Measurements from ENCODE around the gene TYROBP.

Gene TYROBP

DNA sequence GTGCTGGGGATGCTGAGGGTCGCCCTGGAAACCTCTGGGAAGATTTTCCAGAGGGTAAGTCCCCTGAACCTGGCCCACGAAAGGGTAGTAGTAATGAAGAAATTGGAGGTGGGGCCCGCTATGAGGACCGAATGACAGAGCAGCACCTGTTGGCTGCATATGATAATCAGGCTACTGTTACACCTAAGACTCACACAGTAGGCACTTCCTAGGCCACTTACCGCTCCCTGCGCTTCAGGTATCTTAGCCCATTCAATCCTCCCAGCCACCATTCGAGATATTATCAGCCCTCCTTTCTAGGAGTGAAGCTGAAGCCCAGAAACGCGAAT lies 23.7 kb upstream of the TYROBP start:
- no peaks in the 10 kb centered on the region for H3K9me3 ChIP-seq (ENCODE audit: control insufficient read depth in 1 of 2, low read length in 2 of 2)
- peaks cover 14 to 18% of the 10 kb centered on the region in 2 donors for H3K4me1 ChIP-seq (ENCODE audit: control insufficient read depth in 1 of 2, insufficient read depth in 2 of 2, low read length in 2 of 2)
- H3K27ac ChIP-seq (ENCODE audit: low read depth, low read length) = no peak overlapping the region
- H3K4me3 ChIP-seq (ENCODE audit: low read depth in 1 of 2, low read length in 2 of 2) = no peak overlapping the region
- H3K9ac ChIP-seq (ENCODE audit: low read depth in 1 of 2, low read length in 2 of 2) = no peak overlapping the region
- no peaks in the 10 kb centered on the region for H3K27me3 ChIP-seq (ENCODE audit: control insufficient read depth in 1 of 2, insufficient read depth in 2 of 2, low read length in 2 of 2)
- no peaks in the 10 kb centered on the region for H3K36me3 ChIP-seq (ENCODE audit: control insufficient read depth in 1 of 2, insufficient read depth in 2 of 2, low read length in 2 of 2)

DNA sequence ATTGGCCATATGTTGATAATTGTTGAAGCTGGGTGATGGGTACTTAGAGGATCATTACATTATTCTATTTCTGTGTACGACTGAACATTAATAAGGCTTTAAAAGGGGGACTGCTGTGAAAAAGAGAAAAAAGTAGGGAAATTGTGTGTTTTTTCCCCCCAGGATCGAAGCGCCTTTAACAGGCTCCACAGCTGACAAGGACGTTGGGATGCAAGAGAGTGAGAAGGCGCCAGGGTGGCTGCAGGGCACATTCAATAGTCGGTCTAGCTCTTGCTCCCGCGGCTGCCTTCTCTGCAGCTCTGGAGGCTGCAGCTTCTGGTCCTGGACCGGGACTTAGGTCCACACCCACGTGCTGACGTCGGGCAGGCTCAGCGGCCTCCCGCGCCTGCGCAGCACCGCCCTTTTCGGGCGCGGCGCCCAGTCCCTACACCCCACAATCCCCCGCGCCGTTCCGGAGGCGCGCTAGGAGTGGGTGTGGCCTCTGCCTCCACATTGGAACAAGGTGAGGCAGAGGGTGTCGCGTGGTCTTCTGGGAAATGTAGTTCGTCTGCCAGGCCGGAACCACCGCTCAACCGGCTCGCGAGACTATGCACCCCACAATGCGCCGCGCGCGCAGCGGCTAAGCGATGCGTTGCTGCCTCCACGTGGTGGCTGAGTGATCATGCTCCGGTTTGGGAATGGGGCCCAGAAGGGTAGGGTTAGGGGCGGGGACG lies 23.2 kb upstream of the TYROBP start:
- peak overlapping the region; percentile 32 to 67 for H3K9ac ChIP-seq (ENCODE audit: low read depth in 1 of 2, low read length in 2 of 2)
- H3K9me3 ChIP-seq (ENCODE audit: control insufficient read depth in 1 of 2, low read length in 2 of 2) = no peaks in the 10 kb centered on the region

DNA sequence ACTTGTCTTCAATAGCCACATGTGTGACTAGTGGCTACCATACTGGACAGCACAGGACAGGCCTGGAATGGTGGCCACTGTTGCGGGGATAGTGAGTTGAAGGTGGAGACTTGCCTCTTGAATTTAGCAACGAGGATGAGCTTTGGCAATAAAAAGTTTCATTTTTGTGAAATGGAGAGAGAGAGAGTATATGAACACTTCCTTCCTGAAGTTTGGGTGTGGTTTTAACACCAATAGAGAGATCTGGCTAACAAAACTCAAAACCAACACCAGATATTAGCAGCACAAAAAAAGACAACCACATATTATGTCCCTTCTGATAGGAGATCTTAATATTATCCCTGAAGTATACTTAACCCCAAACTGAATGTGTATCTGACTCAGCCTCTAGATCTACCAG lies 21.8 kb upstream of the TYROBP start:
- Histone ChIP-seq H3K36me3 (ENCODE audit: control insufficient read depth in 1 of 2, insufficient read depth in 2 of 2, low read length in 2 of 2) (no peaks in the 10 kb centered on the region), H3K4me1 (ENCODE audit: control insufficient read depth in 1 of 2, insufficient read depth in 2 of 2, low read length in 2 of 2) (peaks cover 4 to 5% of the 10 kb centered on the region in 2 donors), H3K9ac (ENCODE audit: low read depth in 1 of 2, low read length in 2 of 2) (no peak overlapping the region), H3K9me3 (ENCODE audit: control insufficient read depth in 1 of 2, low read length in 2 of 2) (no peaks in the 10 kb centered on the region), H3K4me3 (ENCODE audit: low read depth in 1 of 2, low read length in 2 of 2) (no peak overlapping the region), H3K27ac (ENCODE audit: low read depth, low read length) (no peak overlapping the region), H3K27me3 (ENCODE audit: control insufficient read depth in 1 of 2, insufficient read depth in 2 of 2, low read length in 2 of 2) (peaks cover 0 to 7% of the 10 kb centered on the region in 2 donors)

More for the DNA sequence above, 23.2 kb upstream of the TYROBP start:
- peak overlapping the region; percentile 54 to 62 for H3K4me3 ChIP-seq (ENCODE audit: low read depth in 1 of 2, low read length in 2 of 2)
- no peak overlapping the region for H3K27ac ChIP-seq (ENCODE audit: low read depth, low read length)
- H3K27me3 ChIP-seq (ENCODE audit: control insufficient read depth in 1 of 2, insufficient read depth in 2 of 2, low read length in 2 of 2) = no peaks in the 10 kb centered on the region
- no peaks in the 10 kb centered on the region for H3K36me3 ChIP-seq (ENCODE audit: control insufficient read depth in 1 of 2, insufficient read depth in 2 of 2, low read length in 2 of 2)
- peaks cover 10 to 15% of the 10 kb centered on the region in 2 donors for H3K4me1 ChIP-seq (ENCODE audit: control insufficient read depth in 1 of 2, insufficient read depth in 2 of 2, low read length in 2 of 2)

DNA sequence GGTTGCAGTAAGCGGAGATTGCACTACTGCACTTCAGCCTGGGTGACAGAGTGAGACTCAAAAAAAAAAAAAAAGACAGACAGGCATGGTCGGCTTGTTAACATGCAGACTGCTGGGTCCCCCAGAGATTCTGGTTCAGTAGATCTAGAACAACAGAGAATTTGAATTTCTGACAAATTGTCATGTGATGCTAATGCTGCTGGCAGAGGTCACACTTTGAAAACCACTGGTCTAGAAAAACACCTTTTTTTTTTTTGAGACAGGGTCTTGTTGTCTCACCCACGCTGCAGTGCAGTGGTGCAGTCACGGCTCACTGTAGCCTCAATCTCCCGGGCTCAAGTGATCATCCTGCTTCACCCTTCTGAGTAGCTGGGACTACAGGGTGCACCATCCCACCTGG lies 20.4 kb upstream of the TYROBP start:
- Histone ChIP-seq H3K4me3 (ENCODE audit: low read depth in 1 of 2, low read length in 2 of 2) (no peak overlapping the region), H3K9ac (ENCODE audit: low read depth in 1 of 2, low read length in 2 of 2) (no peak overlapping the region), H3K9me3 (ENCODE audit: control insufficient read depth in 1 of 2, low read length in 2 of 2) (no peaks in the 10 kb centered on the region), H3K27me3 (ENCODE audit: control insufficient read depth in 1 of 2, insufficient read depth in 2 of 2, low read length in 2 of 2) (peaks cover 0 to 7% of the 10 kb centered on the region in 2 donors), H3K4me1 (ENCODE audit: control insufficient read depth in 1 of 2, insufficient read depth in 2 of 2, low read length in 2 of 2) (peaks cover 4 to 5% of the 10 kb centered on the region in 2 donors), H3K36me3 (ENCODE audit: control insufficient read depth in 1 of 2, insufficient read depth in 2 of 2, low read length in 2 of 2) (no peaks in the 10 kb centered on the region), H3K27ac (ENCODE audit: low read depth, low read length) (no peak overlapping the region)

DNA sequence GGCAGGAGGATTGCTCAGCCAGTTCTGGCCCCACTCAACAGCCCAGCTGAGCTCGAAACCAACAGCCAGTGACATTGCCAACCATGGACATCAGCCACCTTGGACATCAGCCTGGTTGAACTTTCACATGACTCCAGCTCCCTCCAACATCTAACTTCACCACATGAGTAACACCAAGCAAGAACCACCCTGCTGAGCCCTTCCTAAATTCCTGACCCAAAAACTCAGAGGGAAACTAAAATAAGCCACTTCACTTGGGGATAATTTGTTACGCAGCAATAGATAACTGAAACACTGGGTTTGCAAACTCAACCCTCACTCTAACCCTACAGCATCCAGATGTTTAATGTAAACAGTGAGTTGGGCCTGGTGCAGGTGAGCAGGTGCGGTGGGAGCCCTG lies 17.4 kb upstream of the TYROBP start:
- Histone ChIP-seq H3K4me3 (ENCODE audit: low read depth in 1 of 2, low read length in 2 of 2) (no peak overlapping the region), H3K36me3 (ENCODE audit: control insufficient read depth in 1 of 2, insufficient read depth in 2 of 2, low read length in 2 of 2) (no peaks in the 10 kb centered on the region), H3K4me1 (ENCODE audit: control insufficient read depth in 1 of 2, insufficient read depth in 2 of 2, low read length in 2 of 2) (no peaks in the 10 kb centered on the region), H3K9me3 (ENCODE audit: control insufficient read depth in 1 of 2, low read length in 2 of 2) (no peaks in the 10 kb centered on the region), H3K27ac (ENCODE audit: low read depth, low read length) (no peak overlapping the region), H3K27me3 (ENCODE audit: control insufficient read depth in 1 of 2, insufficient read depth in 2 of 2, low read length in 2 of 2) (peaks cover 0 to 7% of the 10 kb centered on the region in 2 donors), H3K9ac (ENCODE audit: low read depth in 1 of 2, low read length in 2 of 2) (no peak overlapping the region)

DNA sequence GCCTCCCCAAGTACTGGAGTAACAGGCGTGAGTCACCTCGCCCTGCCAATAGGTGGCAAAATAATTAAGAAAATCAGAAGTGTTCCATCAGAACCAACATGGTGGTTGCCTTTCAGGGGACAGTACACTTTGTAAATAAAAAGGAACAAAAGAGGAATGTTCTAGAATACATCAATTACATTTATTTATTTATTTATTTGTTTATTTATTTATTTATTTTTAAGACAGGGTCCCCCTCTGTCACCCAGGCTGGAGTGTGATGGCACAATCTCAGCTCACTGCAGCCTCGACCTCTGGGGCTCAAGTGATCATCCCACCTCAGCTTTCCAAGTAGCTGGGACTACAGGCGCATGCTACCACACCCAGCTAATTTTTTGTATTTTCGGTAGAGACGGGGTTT lies 12.9 kb upstream of the TYROBP start:
- Histone ChIP-seq H3K4me3 (ENCODE audit: low read depth in 1 of 2, low read length in 2 of 2) (no peak overlapping the region), H3K36me3 (ENCODE audit: control insufficient read depth in 1 of 2, insufficient read depth in 2 of 2, low read length in 2 of 2) (no peaks in the 10 kb centered on the region), H3K27me3 (ENCODE audit: control insufficient read depth in 1 of 2, insufficient read depth in 2 of 2, low read length in 2 of 2) (peaks cover 0 to 6% of the 10 kb centered on the region in 2 donors), H3K9me3 (ENCODE audit: control insufficient read depth in 1 of 2, low read length in 2 of 2) (no peaks in the 10 kb centered on the region), H3K27ac (ENCODE audit: low read depth, low read length) (no peak overlapping the region), H3K9ac (ENCODE audit: low read depth in 1 of 2, low read length in 2 of 2) (no peak overlapping the region), H3K4me1 (ENCODE audit: control insufficient read depth in 1 of 2, insufficient read depth in 2 of 2, low read length in 2 of 2) (no peaks in the 10 kb centered on the region)

DNA sequence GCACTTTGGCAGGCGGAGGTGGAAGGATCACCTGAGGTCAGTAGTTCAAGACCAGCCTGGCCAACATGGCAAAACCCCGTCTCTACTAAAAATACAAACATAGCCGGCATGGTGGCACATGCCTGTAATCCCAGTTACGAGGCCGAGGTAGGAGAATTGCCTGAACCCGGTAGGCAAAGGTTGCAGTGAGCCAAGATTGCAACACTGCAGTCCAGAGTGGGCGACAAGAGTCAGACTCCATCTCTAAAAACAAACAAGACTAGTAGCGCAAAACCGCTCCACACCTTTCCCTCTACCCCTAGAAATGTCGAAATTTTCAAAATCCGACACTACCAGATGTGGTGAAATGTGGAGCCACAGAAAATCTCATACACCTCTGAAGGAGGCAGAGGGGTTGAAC lies 11.2 kb upstream of the TYROBP start:
- Histone ChIP-seq H3K4me3 (ENCODE audit: low read depth in 1 of 2, low read length in 2 of 2) (no peak overlapping the region), H3K27me3 (ENCODE audit: control insufficient read depth in 1 of 2, insufficient read depth in 2 of 2, low read length in 2 of 2) (no peaks in the 10 kb centered on the region), H3K27ac (ENCODE audit: low read depth, low read length) (no peak overlapping the region), H3K4me1 (ENCODE audit: control insufficient read depth in 1 of 2, insufficient read depth in 2 of 2, low read length in 2 of 2) (no peaks in the 10 kb centered on the region), H3K36me3 (ENCODE audit: control insufficient read depth in 1 of 2, insufficient read depth in 2 of 2, low read length in 2 of 2) (no peaks in the 10 kb centered on the region), H3K9me3 (ENCODE audit: control insufficient read depth in 1 of 2, low read length in 2 of 2) (no peaks in the 10 kb centered on the region), H3K9ac (ENCODE audit: low read depth in 1 of 2, low read length in 2 of 2) (no peak overlapping the region)

DNA sequence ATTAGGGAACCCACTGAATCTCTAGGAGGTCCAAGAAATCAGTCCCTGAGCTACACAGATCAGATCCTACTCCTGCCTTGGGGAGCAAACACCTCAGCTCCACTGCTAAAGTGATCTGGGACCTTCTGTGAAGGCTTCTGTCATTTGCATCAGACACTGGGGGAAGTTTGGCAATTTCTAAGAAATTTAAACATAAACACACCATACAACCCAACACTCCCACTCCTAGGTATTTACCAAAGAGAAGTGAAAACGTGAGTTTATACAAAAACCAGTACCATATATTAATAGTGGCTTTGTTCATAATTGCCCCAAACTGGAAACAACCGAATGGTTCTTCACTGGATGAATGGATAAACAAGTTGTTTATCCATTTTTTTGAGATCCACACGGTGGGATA lies 7.3 kb upstream of the TYROBP start:
- Histone ChIP-seq H3K4me1 (ENCODE audit: control insufficient read depth in 1 of 2, insufficient read depth in 2 of 2, low read length in 2 of 2) (no peaks in the 10 kb centered on the region), H3K9ac (ENCODE audit: low read depth in 1 of 2, low read length in 2 of 2) (no peak overlapping the region), H3K36me3 (ENCODE audit: control insufficient read depth in 1 of 2, insufficient read depth in 2 of 2, low read length in 2 of 2) (no peaks in the 10 kb centered on the region), H3K27ac (ENCODE audit: low read depth, low read length) (no peak overlapping the region), H3K9me3 (ENCODE audit: control insufficient read depth in 1 of 2, low read length in 2 of 2) (no peaks in the 10 kb centered on the region), H3K27me3 (ENCODE audit: control insufficient read depth in 1 of 2, insufficient read depth in 2 of 2, low read length in 2 of 2) (no peaks in the 10 kb centered on the region), H3K4me3 (ENCODE audit: low read depth in 1 of 2, low read length in 2 of 2) (no peak overlapping the region)

DNA sequence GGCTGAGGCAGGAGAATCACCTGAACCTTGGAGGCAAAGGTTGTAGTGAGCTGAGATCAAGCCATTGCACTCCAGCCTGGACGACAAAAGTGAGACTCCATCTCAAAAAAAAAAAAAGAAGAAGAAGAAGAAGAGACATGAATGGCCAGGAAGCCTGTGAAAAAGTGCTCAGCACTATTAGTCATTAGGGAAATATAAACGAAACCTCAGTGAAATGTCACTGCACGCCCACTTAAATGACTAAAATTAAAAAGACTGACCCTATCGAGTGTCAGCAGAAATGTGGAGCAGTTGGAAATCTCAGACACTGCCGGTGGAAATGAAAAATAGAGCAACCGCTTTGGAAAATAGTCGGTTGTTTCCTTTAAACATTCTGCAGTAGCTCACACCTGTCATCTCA lies 5.5 kb upstream of the TYROBP start:
- Histone ChIP-seq H3K4me3 (ENCODE audit: low read depth in 1 of 2, low read length in 2 of 2) (no peak overlapping the region), H3K36me3 (ENCODE audit: control insufficient read depth in 1 of 2, insufficient read depth in 2 of 2, low read length in 2 of 2) (no peaks in the 10 kb centered on the region), H3K9ac (ENCODE audit: low read depth in 1 of 2, low read length in 2 of 2) (no peak overlapping the region), H3K4me1 (ENCODE audit: control insufficient read depth in 1 of 2, insufficient read depth in 2 of 2, low read length in 2 of 2) (no peaks in the 10 kb centered on the region), H3K27ac (ENCODE audit: low read depth, low read length) (no peak overlapping the region), H3K9me3 (ENCODE audit: control insufficient read depth in 1 of 2, low read length in 2 of 2) (no peaks in the 10 kb centered on the region), H3K27me3 (ENCODE audit: control insufficient read depth in 1 of 2, insufficient read depth in 2 of 2, low read length in 2 of 2) (no peaks in the 10 kb centered on the region)

DNA sequence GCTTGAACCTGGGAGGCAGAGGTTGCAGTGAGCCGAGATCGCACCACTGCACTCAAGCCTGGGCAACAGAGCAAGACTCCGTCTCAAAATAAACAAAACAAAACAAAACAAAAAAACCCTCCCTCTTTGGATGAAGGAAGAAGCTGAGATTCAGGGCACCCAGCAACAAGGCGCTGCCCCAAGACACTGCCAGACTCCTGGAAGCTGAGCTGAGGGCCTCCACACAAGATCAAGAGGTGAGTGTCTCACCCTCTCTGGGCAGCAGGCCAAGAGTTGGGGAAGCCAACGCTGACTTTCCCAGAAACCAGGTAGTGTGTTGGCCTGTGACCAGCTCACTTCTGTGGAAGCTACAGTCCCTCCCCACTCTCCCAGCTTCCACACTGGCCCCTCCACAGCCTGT lies 3.7 kb upstream of the TYROBP start:
- no peak overlapping the region for H3K27ac ChIP-seq (ENCODE audit: low read depth, low read length)
- no peaks in the 10 kb centered on the region for H3K9me3 ChIP-seq (ENCODE audit: control insufficient read depth in 1 of 2, low read length in 2 of 2)
- no peaks in the 10 kb centered on the region for H3K36me3 ChIP-seq (ENCODE audit: control insufficient read depth in 1 of 2, insufficient read depth in 2 of 2, low read length in 2 of 2)
- H3K9ac ChIP-seq (ENCODE audit: low read depth in 1 of 2, low read length in 2 of 2) = no peak overlapping the region
- no peaks in the 10 kb centered on the region for H3K4me1 ChIP-seq (ENCODE audit: control insufficient read depth in 1 of 2, insufficient read depth in 2 of 2, low read length in 2 of 2)
- no peaks in the 10 kb centered on the region for H3K27me3 ChIP-seq (ENCODE audit: control insufficient read depth in 1 of 2, insufficient read depth in 2 of 2, low read length in 2 of 2)
- no peak overlapping the region for H3K4me3 ChIP-seq (ENCODE audit: low read depth in 1 of 2, low read length in 2 of 2)

DNA sequence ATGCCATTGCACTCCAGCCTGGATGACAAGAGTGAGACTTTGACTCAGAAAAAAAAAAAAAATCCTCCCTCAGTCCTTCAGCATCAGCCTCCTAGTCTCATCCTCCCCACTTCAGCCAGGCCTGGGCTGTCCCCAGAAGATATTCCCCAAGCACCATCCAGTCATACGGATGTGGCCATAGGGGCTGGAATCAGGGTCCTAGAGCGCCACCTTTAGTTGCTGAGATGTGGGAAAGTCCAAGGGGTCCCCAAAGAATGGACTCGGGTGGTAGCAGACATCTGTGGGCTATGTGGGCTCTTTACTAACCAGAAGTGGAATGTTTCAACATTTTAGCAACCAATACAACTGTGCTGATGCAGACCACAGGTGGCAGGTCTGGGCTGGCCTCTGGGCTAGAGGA lies 3.1 kb upstream of the TYROBP start:
- no peaks in the 10 kb centered on the region for H3K36me3 ChIP-seq (ENCODE audit: control insufficient read depth in 1 of 2, insufficient read depth in 2 of 2, low read length in 2 of 2)
- H3K4me3 ChIP-seq (ENCODE audit: low read depth in 1 of 2, low read length in 2 of 2) = no peak overlapping the region
- H3K4me1 ChIP-seq (ENCODE audit: control insufficient read depth in 1 of 2, insufficient read depth in 2 of 2, low read length in 2 of 2) = no peaks in the 10 kb centered on the region
- H3K27ac ChIP-seq (ENCODE audit: low read depth, low read length) = no peak overlapping the region
- no peak overlapping the region for H3K9ac ChIP-seq (ENCODE audit: low read depth in 1 of 2, low read length in 2 of 2)
- H3K9me3 ChIP-seq (ENCODE audit: control insufficient read depth in 1 of 2, low read length in 2 of 2) = no peaks in the 10 kb centered on the region
- H3K27me3 ChIP-seq (ENCODE audit: control insufficient read depth in 1 of 2, insufficient read depth in 2 of 2, low read length in 2 of 2) = no peaks in the 10 kb centered on the region
